NK-92 (cell line): ENCODE data around the gene KCTD18.

ENCODE experiments used
- DNase-seq: peaks from one replicate; lab custom pipeline; 2025; ENCODE audit not compliant: unreplicated experiment; lab: John Stamatoyannopoulos, UW

Gene KCTD18

DNA sequence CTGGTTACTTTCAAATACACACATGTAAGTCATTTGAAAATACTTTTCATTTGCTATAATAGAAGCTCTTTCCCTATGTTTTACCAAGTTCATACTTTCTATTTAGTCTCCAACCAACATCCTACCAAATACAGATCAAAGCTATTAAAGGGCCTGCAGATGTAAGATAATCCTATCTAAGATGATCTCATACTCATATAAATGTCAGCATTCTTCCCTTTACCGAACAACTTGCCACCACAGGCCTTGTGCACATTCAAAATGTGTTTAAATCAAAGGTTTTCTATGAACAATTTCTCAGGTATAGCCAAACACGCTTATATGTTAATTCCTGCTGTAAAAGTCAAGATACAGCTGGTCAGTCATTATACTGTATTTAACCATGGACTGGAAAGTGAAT is 23.3 kb downstream of the KCTD18 start:
- no peak for DNase-seq

DNA sequence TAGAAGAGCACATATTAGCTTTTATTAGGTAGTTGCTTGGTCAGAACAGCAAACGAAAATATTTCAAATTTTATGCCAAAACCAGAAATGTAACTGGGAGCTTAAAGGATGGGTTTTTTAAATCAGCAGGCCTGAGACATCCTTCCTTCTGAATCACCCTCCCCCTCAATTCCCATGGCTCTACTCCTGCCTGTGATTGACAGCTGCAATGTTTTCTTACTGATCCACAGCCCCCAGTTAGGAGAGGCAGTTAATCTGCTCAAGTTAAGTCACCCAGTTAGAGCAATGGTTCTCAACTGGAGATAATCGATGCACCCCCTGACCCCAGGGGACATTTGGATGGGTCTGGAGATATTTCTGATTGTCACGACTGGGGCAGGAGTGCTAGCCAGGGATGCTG is 24.9 kb downstream of the KCTD18 start:
- DNase-seq: no peak

DNA sequence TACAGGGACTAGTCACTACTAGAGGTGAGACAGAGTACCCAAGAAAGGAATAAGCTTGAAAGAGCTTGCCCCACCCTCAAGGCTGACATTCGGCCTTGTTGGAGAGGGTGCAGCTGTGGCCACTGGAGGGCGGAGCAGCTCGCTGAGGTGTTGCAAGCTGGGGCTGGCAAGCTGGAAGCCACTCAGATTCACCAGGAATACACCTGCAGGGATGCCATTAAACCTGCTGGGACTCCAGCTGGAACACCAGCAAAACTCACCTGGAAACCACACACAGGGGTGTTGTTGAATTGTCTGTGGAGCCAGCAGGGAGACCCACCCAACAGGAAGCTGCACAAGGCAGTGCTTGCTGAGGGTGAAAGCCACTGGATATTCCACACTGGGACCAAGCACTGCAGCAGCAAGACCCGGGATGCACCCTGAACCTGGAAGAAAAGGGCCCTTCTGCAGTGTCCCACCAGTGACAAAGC is 26.1 kb downstream of the KCTD18 start:
- DNase-seq: no peak

DNA sequence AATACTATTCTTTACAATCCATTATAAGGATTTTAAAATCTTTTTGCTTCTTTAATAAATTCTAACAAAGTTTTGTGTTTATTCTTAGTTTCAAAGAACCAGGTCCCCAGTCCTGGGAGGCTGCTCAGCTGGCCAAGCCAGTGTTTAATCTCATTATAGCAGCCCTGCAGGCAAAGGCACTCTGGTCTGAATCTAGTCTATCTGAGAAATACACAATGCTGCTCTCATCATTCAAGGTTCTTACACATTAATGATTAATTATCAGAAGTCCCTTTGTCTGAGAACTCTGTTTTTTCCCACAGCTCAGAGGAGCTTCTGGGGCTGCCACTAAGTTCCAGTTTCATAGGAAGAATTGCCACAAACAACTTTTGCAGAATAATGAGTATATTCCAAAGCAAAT is 27.7 kb downstream of the KCTD18 start:
- no peak for DNase-seq

DNA sequence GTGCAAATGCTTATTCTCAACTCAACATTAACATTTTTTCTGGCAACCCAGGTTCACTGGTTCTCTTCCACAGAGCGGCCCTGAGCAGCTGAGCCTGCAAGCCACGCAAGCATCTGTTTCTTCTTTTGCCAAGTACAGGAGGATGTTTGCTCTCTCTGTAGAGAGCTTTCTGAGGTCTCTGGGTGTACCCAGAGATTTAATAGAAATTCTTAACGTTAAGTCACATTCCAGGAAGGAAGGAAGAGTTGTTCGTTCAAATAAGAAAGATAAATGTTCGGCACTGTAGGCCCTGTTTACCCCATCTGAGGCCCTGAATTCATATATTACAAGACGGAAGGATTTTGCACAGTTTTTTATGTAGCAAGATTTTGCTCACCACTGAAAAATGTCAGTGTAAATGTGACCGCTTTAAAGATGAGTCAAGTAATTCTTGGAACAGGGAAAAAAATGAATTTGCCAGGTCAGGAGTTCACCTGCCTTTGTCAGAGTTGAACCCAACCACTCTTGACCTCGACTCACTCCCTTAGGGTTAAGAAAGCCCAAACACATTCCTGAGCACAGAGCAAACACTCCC is 30.1 kb downstream of the KCTD18 start:
- DNase-seq: no peak

DNA sequence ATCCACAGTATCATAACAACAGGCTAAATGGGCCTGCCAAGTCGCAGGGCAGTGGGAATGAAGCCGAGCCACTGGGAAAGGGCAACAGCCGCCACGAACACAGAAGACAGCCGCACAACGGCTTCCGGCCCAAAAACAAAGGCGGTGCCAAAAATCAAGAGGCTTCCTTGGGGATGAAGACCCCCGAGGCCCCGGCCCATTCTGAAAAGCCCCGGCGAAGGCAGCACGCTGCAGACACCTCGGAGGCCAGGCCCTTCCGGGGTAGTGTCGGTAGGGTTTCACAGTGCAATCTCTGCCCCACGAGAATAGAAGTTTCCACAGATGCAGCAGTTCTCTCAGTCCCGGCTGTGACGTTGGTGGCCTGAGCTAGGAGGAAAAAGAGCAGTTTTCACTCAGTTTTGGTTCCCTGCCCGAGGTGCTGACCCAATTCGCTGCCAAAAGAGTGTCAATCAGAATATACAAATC is 32.2 kb downstream of the KCTD18 start:
- no peak for DNase-seq

DNA sequence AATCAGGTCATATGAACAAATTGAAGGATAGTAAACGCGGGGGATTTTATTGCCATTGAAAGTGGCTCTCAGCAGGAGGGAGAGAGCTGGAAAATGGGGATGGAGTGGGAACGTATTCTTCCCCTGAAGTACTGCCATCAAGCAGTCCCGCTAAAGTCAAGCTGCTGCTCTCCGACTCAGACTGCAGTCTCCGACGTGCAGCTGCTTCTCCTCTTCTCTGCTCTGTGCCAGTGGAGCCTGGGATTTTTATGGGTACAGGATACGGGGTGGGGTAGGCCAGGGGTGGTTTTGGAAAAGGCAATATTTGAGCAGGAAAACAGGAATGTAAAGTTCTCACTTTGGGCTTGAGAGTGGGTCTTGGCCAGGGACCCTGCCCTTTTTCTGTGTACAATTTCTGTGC is 33.0 kb downstream of the KCTD18 start:
- DNase-seq: no peak

DNA sequence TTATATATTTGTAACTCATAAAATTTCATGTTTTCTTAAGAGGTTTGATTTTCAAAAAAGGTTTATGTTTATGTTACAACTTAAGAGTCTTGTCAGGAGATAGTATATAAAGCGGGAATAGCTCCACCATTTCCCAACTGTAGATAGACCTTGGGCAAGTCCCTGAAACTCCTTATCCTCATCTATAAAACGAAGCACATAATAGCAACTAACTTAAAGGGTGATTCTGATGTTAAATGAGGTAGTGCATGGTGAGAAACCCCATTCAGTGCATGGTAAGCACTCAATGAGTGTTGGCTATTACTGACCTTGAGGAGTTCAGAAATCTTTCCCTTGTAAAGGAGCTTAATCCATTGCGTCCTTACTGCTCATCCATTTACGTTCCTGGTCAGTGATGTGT is 34.1 kb downstream of the KCTD18 start:
- no peak for DNase-seq

DNA sequence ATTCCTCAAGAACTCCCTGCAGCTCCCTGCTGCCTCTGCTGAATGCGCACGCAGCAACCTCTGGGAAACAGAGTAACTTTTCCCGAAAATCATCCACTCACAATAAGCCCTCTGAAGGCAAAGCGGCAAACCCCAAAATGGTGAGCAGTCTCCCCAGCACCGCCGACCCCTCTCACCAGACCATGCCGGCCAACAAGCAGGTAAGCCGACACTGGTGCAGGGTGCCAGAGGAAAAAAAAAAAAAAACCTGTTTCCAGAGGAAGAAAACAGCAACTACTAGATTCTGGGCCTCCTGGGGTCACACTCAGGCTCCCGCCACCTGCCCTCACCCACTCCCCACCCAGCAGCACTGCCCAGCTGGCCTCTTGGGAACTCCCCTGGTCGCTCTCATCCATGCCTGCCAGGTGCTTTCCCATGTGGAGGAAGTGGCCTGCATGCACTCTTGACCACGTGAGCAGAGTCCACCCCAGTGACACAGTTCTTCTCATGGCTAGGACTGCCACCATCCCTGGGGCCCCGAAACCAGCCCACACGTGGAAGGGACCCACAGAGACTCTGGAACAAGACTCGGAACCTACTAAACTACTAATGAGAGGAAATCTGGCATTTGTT is 36.9 kb downstream of the KCTD18 start:
- DNase-seq: no peak

DNA sequence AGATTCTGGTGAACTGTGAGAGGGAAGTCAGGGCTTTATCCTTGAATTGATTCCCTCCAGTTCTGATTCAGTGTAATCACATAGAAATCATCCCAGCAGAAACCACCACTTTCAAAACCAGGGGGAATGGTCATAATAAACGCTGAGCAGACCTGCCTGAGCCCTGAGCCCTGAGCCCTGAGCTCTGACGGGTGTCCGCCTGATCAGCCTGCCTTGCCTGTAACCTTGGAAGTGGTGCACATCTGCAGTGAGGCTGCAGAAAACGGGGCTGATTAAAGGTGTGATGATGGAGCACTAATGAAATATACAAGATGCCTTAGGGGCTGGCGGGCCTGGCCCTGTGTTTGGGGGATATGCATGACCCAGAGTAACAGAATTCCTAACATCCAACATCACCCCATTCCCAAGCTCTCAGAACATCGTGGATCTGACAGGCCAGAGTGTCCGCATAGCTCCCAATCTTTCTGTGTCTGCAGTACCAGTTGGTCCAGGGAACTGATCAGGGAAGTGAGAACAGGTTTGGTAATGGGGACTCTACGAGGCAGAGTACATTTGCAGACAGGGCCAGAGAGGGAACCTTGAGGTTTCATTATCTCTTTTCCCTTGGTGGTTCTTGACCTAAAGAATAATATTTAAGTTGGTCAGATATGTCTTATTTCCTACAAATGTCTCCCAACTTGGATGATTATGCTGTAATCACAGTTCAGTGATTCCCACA is 37.8 kb downstream of the KCTD18 start:
- DNase-seq: no peak

DNA sequence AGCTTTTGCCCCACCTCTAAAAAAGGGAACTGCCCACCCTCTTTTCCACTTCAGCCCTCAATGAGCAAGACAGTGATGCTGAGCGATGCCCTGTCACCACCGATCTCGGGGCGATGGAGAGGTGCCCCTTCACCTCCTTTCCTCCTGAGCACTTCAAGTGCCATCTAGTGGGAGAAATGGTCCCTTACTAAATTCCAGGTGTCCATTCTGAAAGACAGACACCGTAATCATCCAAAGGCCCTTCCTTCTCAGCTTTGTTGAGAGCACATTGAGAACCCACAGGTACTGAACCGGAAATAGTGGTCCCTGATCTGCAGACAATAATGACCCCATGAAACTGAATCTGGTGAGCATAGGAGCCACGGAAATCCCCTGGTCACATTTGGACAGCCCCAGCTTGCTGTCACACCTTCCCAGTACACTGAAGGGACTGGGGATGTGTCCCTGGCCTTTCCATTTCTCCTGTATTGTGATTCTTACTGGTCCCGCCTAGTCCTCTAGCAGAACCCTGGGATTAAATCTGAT is 38.5 kb downstream of the KCTD18 start:
- DNase-seq: no peak

DNA sequence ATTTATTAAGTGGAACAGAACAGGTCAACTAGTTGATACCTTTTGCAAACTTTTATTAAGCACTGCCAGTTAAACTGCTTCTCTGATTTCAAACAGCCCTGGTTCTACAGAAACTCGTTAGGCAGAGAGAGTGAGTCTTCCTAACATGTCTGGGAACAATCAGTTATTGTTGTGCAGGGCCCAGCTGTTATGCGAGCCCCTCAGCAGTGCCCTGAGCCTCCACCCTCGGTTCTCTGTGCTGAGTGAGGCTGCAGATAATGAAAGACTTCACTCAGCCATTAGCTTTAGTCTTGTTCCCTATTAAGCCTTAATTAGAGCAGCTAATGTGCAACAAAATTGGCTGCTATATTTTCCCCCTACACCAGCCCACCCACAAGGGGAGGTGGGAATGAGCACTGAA is 39.6 kb downstream of the KCTD18 start:
- no peak for DNase-seq

DNA sequence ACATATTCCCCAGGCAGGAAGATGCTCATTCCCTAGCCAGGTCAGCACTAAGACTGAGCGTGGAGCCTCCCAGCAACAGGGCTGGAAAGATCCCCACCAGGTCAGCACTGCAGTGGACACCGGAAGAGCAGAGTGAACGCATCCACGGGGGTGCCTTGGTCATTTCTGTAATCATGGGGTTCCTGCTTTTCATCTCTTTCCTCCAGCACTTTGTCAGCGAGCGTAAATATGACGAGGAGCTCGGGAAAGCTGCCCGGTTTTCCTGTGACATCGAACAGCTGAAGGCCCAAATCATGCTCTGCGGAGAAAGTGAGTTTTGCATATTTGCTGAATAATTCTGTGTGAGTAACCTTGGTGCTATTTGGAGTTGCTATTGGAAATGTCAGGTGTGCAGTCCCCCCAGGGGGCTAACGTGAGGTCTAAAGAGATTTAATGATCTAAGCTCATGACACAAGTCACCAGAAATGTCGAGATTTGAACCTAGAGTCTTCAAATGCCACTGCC is 40.1 kb downstream of the KCTD18 start:
- no peak for DNase-seq

DNA sequence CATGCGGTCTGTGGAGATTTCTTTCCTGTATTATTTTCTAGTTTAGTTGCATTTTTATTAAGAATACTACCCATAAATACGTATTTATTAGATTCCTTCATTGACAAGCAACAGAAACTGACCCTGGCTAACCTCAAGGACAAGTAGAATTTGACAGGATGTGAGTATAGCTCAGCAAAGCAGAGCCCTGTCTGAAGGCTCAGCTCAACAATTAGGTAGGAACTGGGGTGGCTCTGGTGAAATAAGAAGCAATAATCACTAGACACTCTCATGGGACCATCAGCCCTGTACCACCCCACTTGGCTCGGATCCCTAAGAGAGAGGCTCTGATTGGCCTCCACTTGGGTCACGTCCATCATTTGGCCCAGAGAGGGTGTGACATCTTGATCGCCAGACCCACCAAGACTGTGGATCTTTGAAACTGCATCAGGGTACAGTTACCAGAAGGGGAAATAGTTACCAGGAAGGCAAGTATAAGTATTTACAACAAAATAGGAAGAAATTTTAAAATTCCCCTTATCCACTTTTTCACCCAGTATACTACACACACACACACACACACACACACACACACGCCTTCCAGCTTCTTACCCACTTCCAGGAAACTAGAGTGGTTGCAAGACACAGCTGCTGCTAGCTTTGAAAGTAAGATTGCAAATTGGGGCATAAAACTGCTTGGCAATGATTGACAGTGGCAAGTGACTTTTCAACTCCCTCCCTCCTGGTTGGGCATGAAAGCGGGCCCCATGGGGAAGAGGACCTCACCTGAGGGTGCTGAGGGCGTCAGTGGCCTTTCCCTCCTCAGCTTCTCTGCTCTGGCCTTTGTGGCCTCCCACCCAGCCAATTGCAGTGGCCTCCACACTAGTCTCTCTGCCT is 41.8 kb downstream of the KCTD18 start:
- DNase-seq: no peak

DNA sequence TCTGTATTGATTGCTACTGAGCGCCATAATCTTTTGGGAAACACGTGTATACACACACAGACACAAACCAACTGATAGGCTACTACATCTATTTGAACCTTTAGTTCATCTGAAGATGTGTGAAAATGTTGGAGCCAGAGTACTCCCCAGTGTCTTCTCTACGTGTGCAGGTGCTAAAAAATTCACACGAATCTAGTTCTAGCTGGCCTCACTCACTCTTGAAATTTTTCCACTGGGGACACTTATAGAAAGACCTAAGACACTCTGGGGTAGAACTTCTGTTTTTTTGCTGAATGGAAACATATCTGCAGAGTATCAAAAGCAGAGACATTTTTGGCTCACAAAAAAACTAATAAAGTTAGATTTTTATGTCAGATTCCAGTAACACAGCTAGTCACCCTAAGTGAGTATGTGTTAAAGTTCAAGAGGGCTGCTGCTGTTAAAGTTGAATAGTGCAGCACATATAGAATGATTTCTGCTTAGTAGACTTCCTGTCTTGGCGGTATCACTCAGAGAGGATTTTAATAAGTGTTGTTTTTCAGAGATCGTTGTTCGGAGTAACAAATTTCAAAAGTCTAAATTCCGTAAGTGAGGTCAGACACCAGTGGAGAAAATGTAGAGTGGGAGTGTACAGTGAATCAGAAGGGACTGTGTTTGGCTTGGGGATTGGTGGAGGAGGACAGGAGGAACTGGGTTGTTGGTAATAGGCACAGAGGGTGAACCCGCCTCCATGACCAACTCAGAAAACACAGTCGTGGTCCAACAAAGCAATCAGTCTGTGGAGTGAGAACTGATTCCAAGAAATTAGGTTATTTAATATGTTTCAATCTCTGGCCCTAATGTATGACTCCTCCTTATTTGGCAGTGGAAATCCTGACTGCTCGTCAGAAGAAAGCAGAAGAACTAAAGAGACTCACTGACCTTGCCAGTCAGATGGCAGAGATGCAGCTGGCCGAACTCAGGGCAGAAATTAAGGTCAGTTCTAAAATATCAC is 43.1 kb downstream of the KCTD18 start:
- no peak for DNase-seq

DNA sequence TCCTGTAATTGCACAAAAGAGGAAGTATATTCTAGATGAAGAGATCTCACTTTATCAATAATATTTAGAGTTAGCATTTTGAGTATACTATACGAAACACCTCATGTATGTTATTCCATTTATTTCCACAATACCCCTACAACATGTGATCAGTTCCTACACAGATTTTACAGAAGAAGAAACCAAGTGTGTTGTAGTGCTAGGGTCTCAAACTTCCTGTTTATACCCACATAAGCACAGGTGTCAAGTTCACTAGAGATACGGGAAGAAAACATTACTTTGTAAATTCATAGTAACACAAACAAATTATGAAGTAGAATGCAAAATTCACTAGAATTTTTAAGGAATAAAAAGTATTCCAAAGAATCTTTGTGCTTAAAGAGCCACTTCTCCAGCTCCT is 46.4 kb downstream of the KCTD18 start:
- DNase-seq: no peak

DNA sequence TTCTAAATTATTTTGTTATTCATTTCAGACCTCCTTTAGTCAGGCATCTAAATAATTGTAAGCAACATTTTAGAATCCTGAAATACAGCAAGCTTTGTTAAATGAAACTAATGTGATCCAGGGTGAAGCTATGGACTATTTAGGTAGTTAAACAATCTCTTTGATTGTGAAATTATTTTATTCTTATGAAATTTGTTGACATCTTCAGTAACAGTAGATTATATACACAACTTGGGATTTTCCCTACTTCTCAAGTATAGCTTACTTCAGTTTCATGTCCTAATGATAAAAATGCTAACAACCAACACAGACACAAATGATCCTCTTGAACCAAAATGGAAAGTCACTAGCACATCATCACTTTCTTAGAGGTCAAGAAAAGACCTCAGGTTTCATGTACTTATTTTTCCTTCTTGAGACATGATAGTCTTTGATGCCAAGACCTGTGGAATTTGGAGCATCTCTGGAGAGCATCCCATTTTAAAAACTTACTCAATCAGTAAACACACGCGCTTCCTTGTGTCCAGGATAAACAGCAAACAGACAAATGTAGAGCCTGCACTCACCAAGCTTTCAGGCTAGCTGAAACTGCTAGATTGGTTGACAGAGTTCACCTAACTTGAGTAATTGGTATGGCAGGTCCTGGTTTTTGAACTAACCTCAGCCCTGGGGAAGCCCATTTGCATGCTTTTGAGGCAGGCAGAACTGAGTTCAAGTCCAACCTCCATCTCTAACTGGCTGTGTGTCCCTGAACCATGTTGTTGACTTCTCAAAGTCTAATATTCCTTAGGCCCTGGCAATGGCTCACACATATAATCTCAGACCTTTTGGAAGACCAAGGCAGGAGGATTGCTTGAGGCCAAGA is 47.8 kb downstream of the KCTD18 start:
- DNase-seq: no peak

DNA sequence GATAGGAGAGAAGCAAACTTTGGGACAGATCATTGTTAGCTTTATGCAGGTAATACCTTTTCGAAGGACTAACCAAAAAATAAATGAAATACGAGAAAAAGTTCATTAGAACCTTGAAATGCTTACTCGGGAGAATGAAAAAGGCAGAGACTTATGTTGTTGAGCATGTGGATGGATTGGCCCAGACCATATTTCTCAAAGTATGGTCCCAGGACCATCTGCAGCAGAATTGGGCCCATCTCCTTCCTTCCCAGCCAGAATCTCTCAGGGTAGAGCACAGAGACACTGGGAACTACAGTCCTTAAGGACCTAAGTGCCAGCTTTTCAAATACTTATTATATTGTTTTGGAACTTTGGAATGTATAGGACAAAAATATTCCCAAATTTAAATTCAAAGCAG is 50.8 kb downstream of the KCTD18 start:
- no peak for DNase-seq

DNA sequence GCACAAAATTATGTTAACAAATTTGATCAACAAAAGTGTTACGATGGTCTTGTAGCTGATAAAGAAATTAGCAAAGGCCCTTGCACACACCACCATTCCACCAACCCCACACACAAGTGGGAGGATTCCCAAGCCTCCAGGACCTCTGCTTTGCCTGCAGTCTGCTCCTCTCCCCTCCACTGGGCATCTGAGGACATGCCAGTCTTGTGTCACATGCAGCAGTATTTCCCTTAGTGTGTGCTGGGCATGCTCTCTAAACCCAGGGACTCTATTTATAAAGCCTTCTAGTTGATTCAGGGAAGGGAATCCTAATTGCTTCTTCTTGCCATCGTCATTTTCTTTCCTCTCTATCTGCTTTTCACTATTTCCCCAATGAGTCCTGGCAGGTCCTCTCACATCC is 53.3 kb downstream of the KCTD18 start:
- DNase-seq: no peak
